H1 (cell line): ENCODE data around the gene PEPD. TPM values are rescaled to one million over a fixed set of nuclear protein-coding genes. Genes with fewer than 3 reads are reported as not detected.

Experiments used
- CTCF ChIA-PET: fragments of 300-600 bp; sonication (Branson Sonifier 250); formaldehyde crosslinking; loops from one replicate; lab custom pipeline; 2021; ENCODE audit not compliant: partially characterized antibody; lab: Charles Lee
- POLR2A ChIA-PET: fragments of 300-600 bp; sonication (Branson Sonifier 250); formaldehyde crosslinking; loops from one replicate; lab custom pipeline; 2021; ENCODE audit warnings: inconsistent platforms; ENCODE audit not compliant: partially characterized antibody; lab: Charles Lee
- DNase-seq, 2 experiments: peaks; one replicate each; pipeline versions ENCODE4 v3.0.0 to v3.0.0-alpha.2; 2010 to 2022; ENCODE audit warnings: low spot score in 2 of 2, low read depth in 1 of 2, mixed read lengths in 1 of 2
- FAIRE-seq: peaks from 2 replicates; lab custom pipeline; 2011; peaks lifted over from hg19 to GRCh38; lab: Jason Lieb, UNC
- H2AFZ ChIP-seq: 2 replicates; pipeline ENCODE4 v1.8.1; 2012; ENCODE audit warnings: low read length, inconsistent platforms
- H2AK5ac ChIP-seq: 2 replicates; pipeline ENCODE4 v1.6.1; 2013; ENCODE audit warnings: low read depth, low read length
- H2BK120ac ChIP-seq: replicated peaks from 2 replicates; pipeline ENCODE3; 2013; ENCODE audit warnings: low read depth, low read length, inconsistent platforms
- H2BK12ac ChIP-seq: 2 replicates; pipeline ENCODE4 v1.6.1; 2013; ENCODE audit warnings: low read depth, low read length
- H2BK15ac ChIP-seq: 2 replicates; pipeline ENCODE4 v1.6.1; 2013; ENCODE audit warnings: low read length
- H2BK20ac ChIP-seq: 2 replicates; pipeline ENCODE4 v1.6.1; 2013; ENCODE audit warnings: low read length
- H2BK5ac ChIP-seq: 2 replicates; pipeline ENCODE4 v1.6.1; 2013; ENCODE audit warnings: low read depth, low read length
- H3K14ac ChIP-seq: 2 replicates; pipeline ENCODE4 v1.6.1; 2013; ENCODE audit warnings: inconsistent platforms; ENCODE audit not compliant: insufficient read length
- H3K18ac ChIP-seq: 2 replicates; pipeline ENCODE4 v1.6.1; 2013; ENCODE audit warnings: low read length; ENCODE audit errors: extremely low read depth
- H3K23ac ChIP-seq: 2 replicates; pipeline ENCODE4 v1.6.1; 2013; ENCODE audit warnings: inconsistent platforms; ENCODE audit not compliant: insufficient read length
- H3K23me2 ChIP-seq: 2 replicates; pipeline ENCODE4 v1.6.1; 2013; ENCODE audit warnings: low read depth, low read length
- H3K27ac ChIP-seq: 2 replicates; pipeline ENCODE4 v1.6.1; 2011; ENCODE audit warnings: low read depth, low read length, inconsistent platforms
- H3K27me3 ChIP-seq, 4 experiments: replicated peaks in 1 of 4; 1 replicate in 1 of 4; 2 replicates in 3 of 4; pipeline versions ENCODE4 v1.6.1 to v1.8.1; 2011 to 2013; ENCODE audit warnings: low read length in 3 of 4, mild to moderate bottlenecking in 3 of 4, inconsistent platforms in 2 of 4, mixed read lengths in 2 of 4, moderate library complexity in 1 of 4; ENCODE audit not compliant: control insufficient read depth in 3 of 4, insufficient read depth in 3 of 4; ENCODE audit errors: extremely low read depth in 1 of 4
- H3K36me3 ChIP-seq, 4 experiments: 2 replicates each; pipeline versions ENCODE4 v1.6.1 to v1.8.1; 2011 to 2013; ENCODE audit warnings: mild to moderate bottlenecking in 4 of 4, low read length in 3 of 4, moderate library complexity in 2 of 4, control low read depth in 1 of 4, inconsistent platforms in 1 of 4; ENCODE audit not compliant: insufficient read depth in 4 of 4, control insufficient read depth in 2 of 4
- H3K4ac ChIP-seq: replicated peaks from 2 replicates; pipeline ENCODE3; 2013; ENCODE audit warnings: low read length, low read depth, mixed read lengths, inconsistent platforms; ENCODE audit not compliant: insufficient read length
- H3K4me1 ChIP-seq, 4 experiments: replicated peaks in 1 of 4; 1 replicate in 1 of 4; 2 replicates in 3 of 4; pipeline versions ENCODE4 v1.6.1 to v1.8.1; 2011 to 2013; ENCODE audit warnings: low read length in 3 of 4, inconsistent platforms in 2 of 4, mixed read lengths in 1 of 4; ENCODE audit not compliant: insufficient read depth in 4 of 4, control insufficient read depth in 3 of 4
- H3K4me2 ChIP-seq, 2 experiments: 2 replicates each; pipeline versions ENCODE4 v1.6.1 to v1.8.1; 2011 to 2013; ENCODE audit warnings: low read depth in 2 of 2, low read length in 2 of 2, control low read depth in 1 of 2, inconsistent platforms in 1 of 2, mild to moderate bottlenecking in 1 of 2; ENCODE audit not compliant: insufficient read depth in 1 of 2
- H3K4me3 ChIP-seq, 4 experiments: fragments of 200-600, 300-600 bp in 1 of 4; sonication (generic), shearing (Covaris generic), sonication (Bioruptor Twin) in 1 of 4; 2 replicates each; pipeline versions ENCODE4 v1.5.1 to v1.8.1; 2011 to 2016; ENCODE audit warnings: low read length in 4 of 4, low read depth in 3 of 4, control low read depth in 2 of 4, inconsistent platforms in 2 of 4, mild to moderate bottlenecking in 2 of 4, mixed read lengths in 1 of 4, moderate library complexity in 1 of 4; ENCODE audit not compliant: insufficient read depth in 2 of 4; ENCODE audit errors: extremely low read depth in 1 of 4
- H3K56ac ChIP-seq: replicated peaks from 2 replicates; pipeline ENCODE3; 2013; ENCODE audit warnings: low read depth, mild to moderate bottlenecking, mixed read lengths, low read length, inconsistent platforms; ENCODE audit not compliant: insufficient read length
- H3K79me1 ChIP-seq: 2 replicates; pipeline ENCODE4 v1.6.1; 2013; ENCODE audit warnings: low read depth, low read length, control low read depth
- H3K79me2 ChIP-seq, 2 experiments: 2 replicates each; pipeline versions ENCODE4 v1.6.1 to v1.8.1; 2012 to 2013; ENCODE audit warnings: low read length in 2 of 2, mild to moderate bottlenecking in 2 of 2, inconsistent platforms in 1 of 2; ENCODE audit not compliant: insufficient read depth in 2 of 2, control insufficient read depth in 1 of 2
- H3K9ac ChIP-seq, 4 experiments: replicated peaks in 1 of 4; 1 replicate in 1 of 4; 2 replicates in 3 of 4; pipeline versions ENCODE4 v1.6.1 to v1.8.1; 2011 to 2013; ENCODE audit warnings: low read depth in 3 of 4, low read length in 3 of 4, control low read depth in 2 of 4, mild to moderate bottlenecking in 2 of 4, moderate library complexity in 2 of 4, inconsistent platforms in 1 of 4; ENCODE audit errors: extremely low read depth in 1 of 4
- H3K9me3 ChIP-seq, 2 experiments: 2 replicates each; pipeline versions ENCODE4 v1.6.1 to v1.8.1; 2012 to 2013; ENCODE audit warnings: mild to moderate bottlenecking in 2 of 2, moderate library complexity in 2 of 2, control low read depth in 1 of 2, inconsistent platforms in 1 of 2, low read depth in 1 of 2, low read length in 1 of 2, mixed read lengths in 1 of 2; ENCODE audit not compliant: insufficient read depth in 2 of 2
- H4K20me1 ChIP-seq, 2 experiments: replicated peaks in 1 of 2; 2 replicates each; pipeline versions ENCODE3 to v1.8.1; 2011 to 2013; ENCODE audit warnings: inconsistent platforms in 2 of 2, low read length in 2 of 2, mild to moderate bottlenecking in 1 of 2; ENCODE audit not compliant: insufficient read depth in 2 of 2, control insufficient read depth in 1 of 2
- H4K5ac ChIP-seq: 2 replicates; pipeline ENCODE4 v1.6.1; 2013; ENCODE audit warnings: low read length, low read depth, mixed read lengths, inconsistent platforms; ENCODE audit not compliant: insufficient read length
- H4K8ac ChIP-seq: 2 replicates; pipeline ENCODE4 v1.8.0; 2013; ENCODE audit warnings: mild to moderate bottlenecking, moderate library complexity, low read length, inconsistent platforms; ENCODE audit not compliant: insufficient read depth; ENCODE audit errors: extremely low read depth
- H4K91ac ChIP-seq: replicated peaks from 2 replicates; pipeline ENCODE3; 2013; ENCODE audit warnings: low read length, mixed read lengths, inconsistent platforms; ENCODE audit not compliant: insufficient read length
- ASH2L ChIP-seq: fragments of 200-600, 300-600 bp; sonication (generic); IDR thresholded peaks from one replicate; pipeline ENCODE4 v1.7.1; 2017; ENCODE audit warnings: low read length
- EGR1 ChIP-seq: IDR thresholded peaks from 2 replicates; pipeline ENCODE4 v1.6.1; 2011; ENCODE audit warnings: low read depth, low read length, borderline replicate concordance
- SP2 ChIP-seq: IDR thresholded peaks from 2 replicates; pipeline ENCODE4 v1.6.1; 2012; ENCODE audit warnings: mild to moderate bottlenecking, low read length, inconsistent platforms
- TBP ChIP-seq: IDR thresholded peaks from 2 replicates; pipeline ENCODE4 v1.6.1; 2011; ENCODE audit warnings: low read depth, low read length, improper control_type of control experiment
- TCF12 ChIP-seq: IDR thresholded peaks from 2 replicates; pipeline ENCODE4 v1.6.1; 2011; ENCODE audit warnings: low read depth, mild to moderate bottlenecking, low read length
- TEAD4 ChIP-seq: IDR thresholded peaks from 2 replicates; pipeline ENCODE4 v1.6.1; 2012; ENCODE audit warnings: low read depth, low read length, inconsistent platforms, mixed read lengths
- ZNF274 ChIP-seq: IDR thresholded peaks from 2 replicates; pipeline ENCODE4 v1.7.0; 2012; ENCODE audit warnings: low read length, borderline replicate concordance; ENCODE audit errors: extremely low read depth
- WGBS, 2 experiments: shearing (Covaris generic) in 1 of 2; methylation state at CpG; one replicate each; pipeline versions ENCODE4 v1.1.6 to v1.1.7; 2013 to 2015; ENCODE audit warnings: low lambda C conversion rate in 2 of 2, mixed read lengths in 2 of 2, inconsistent platforms in 1 of 2, low coverage in 1 of 2, missing lambda C conversion rate in 1 of 2; ENCODE audit not compliant: insufficient replicate concordance in 2 of 2, insufficient coverage in 1 of 2, insufficient read length in 1 of 2; ENCODE audit errors: extremely low coverage in 1 of 2, missing lambda C conversion rate in 1 of 2; 5-methylcytosine and 5-hydroxymethylcytosine counted together
- polyA plus RNA-seq, 7 experiments: library from polyadenylated mRNA; depleted of rRNA in 3 of 7; stranded (reverse) in 5 of 7; unstranded in 2 of 7; fragments of >200 nt in 5 of 7; fragments of 200-250 nt in 2 of 7; gene quantifications; 1 replicate in 5 of 7; 2 replicates in 1 of 7; 4 replicates in 1 of 7; pipeline versions ENCODE4 v1.2.1 to v1.2.3, GENCODE V29; 2011 to 2013; ENCODE audit warnings: missing spikeins in 2 of 7, mixed read lengths in 2 of 7
- total RNA-seq: library from RNA; stranded (reverse); fragmentation: NEBNext Ultra II Directional; extraction: Animal tissue kit (Norgen Biotek cat#: 25700); gene quantifications from 2 replicates; pipeline ENCODE4 v1.2.1, GENCODE V29; 2021

Gene PEPD
- total and polyA plus RNA-seq, 2 of the 8 experiments (the other 6 are each of a cell fraction or from before 2014, with no cell fraction given): 84.1 to 178 TPM

DNA sequence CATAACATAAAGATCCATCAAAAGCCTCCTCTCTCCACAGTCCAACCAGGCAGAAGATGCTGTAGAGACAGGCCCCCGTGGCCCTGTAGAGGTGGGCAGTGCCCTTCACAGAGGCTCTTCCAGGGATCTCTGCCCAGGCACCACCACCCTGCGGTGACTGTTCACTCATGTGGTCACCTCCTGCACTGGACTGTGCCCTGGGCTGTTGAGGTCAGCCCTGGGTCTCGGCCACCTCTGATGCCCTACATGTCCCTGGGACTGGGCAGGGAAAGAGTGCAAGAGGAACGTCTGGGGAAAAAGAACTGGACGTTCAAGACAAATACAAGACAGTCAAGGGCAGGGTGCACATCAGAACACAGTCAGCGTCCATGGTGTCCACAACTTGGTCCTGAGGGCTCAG lies 22.3 kb downstream of the PEPD start:
- no peak overlapping the region for H3K23ac ChIP-seq
- ChIA-PET CTCF (no interaction called here), POLR2A (no interaction called here)
- no peak overlapping the region for H4K91ac ChIP-seq
- no peak overlapping the region for H3K4me3 ChIP-seq
- no peak overlapping the region for H2AFZ ChIP-seq
- H3K79me2 ChIP-seq: no peaks in the 10 kb centered on the region
- no peak overlapping the region for H3K9ac ChIP-seq
- no peak overlapping the region for H3K27ac ChIP-seq
- 78% methylated on average over 6 of the region's 6 CpGs; no CpG with 5 or more reads in 1 of the 2 experiments for whole genome bisulfite sequencing, 2 experiments
- H3K4me2 ChIP-seq: no peak overlapping the region
- H4K20me1 ChIP-seq: peaks cover 0 to 7% of the 10 kb centered on the region in 2 experiments
- H3K27me3 ChIP-seq: no peaks in the 10 kb centered on the region
- H2BK20ac ChIP-seq: no peak overlapping the region
- H2BK5ac ChIP-seq: no peak overlapping the region; the same call in 1 of the 2 replicates
- no peak overlapping the region for H4K5ac ChIP-seq
- no peaks in the 10 kb centered on the region for H3K23me2 ChIP-seq
- FAIRE-seq: no peak
- peaks cover 0 to 6% (median 0%) of the 10 kb centered on the region in 4 experiments; a peak in 2 of 8 replicates for H3K36me3 ChIP-seq
- no peak overlapping the region for H2BK15ac ChIP-seq
- TF ChIP-seq TCF12: no peak
- TF ChIP-seq TEAD4: no peak
- TF ChIP-seq SP2: no peak
- no peak for TF ChIP-seq TBP
- no peak for TF ChIP-seq ASH2L
- TF ChIP-seq EGR1: no peak
- TF ChIP-seq ZNF274: no peak
- H4K8ac ChIP-seq: no peak overlapping the region
- no peak overlapping the region for H3K18ac ChIP-seq
- H3K4me1 ChIP-seq: peaks cover 0 to 4% (median 0%) of the 10 kb centered on the region in 4 experiments; a peak in 2 of 7 replicates
- H2BK12ac ChIP-seq: no peak overlapping the region
- H3K4ac ChIP-seq: no peak overlapping the region
- no peak for DNase-seq
- no peak overlapping the region for H3K56ac ChIP-seq
- H2AK5ac ChIP-seq: no peak overlapping the region
- no peaks in the 10 kb centered on the region for H3K79me1 ChIP-seq
- no peak overlapping the region for H3K14ac ChIP-seq
- H3K9me3 ChIP-seq: no peaks in the 10 kb centered on the region
- H2BK120ac ChIP-seq: no peak overlapping the region
